Measurements from ENCODE around the gene SIRT7.

SIRT7 gene

GRCh38 chr17:81909231-81909630 is 8.7 kb downstream of the SIRT7 start:
- Histone ChIP-seq H3K4me1 (peaks cover 4% of the 10 kb centered on the region), H3K27me3 (ENCODE audit: control insufficient read depth, insufficient read depth, low read length) (no peaks in the 10 kb centered on the region), H3K36me3 (ENCODE audit: control insufficient read depth, insufficient read depth, low read length) (no peaks in the 10 kb centered on the region), H2AFZ (no peak overlapping the region), H3K4me2 (ENCODE audit: low read length) (no peak overlapping the region), H3K4me3 (ENCODE audit: low read depth, low read length) (no peak overlapping the region), H3K27ac (no peak overlapping the region), H3K79me2 (peaks cover 4% of the 10 kb centered on the region), H3K9ac (no peak overlapping the region), H3K9me3 (ENCODE audit: control insufficient read depth, low read length) (no peaks in the 10 kb centered on the region)
- no peak for TF ChIP-seq CTCF (IDR thresholded peaks at IDR 0.05)

GRCh38 chr17:81908793-81909192 is 9.2 kb downstream of the SIRT7 start:
- no peaks in the 10 kb centered on the region for H3K9me3 ChIP-seq (ENCODE audit: control insufficient read depth, low read length)
- H3K36me3 ChIP-seq (ENCODE audit: control insufficient read depth, insufficient read depth, low read length): no peaks in the 10 kb centered on the region
- H3K79me2 ChIP-seq: peaks cover under 1% of the 10 kb centered on the region
- no peak overlapping the region for H3K27ac ChIP-seq
- no peak overlapping the region for H2AFZ ChIP-seq
- H3K4me2 ChIP-seq (ENCODE audit: low read length): no peak overlapping the region
- no peak overlapping the region for H3K4me3 ChIP-seq (ENCODE audit: low read depth, low read length)
- H3K27me3 ChIP-seq (ENCODE audit: control insufficient read depth, insufficient read depth, low read length): no peaks in the 10 kb centered on the region
- TF ChIP-seq CTCF (IDR thresholded peaks at IDR 0.05): no peak
- H3K4me1 ChIP-seq: peaks cover 4% of the 10 kb centered on the region
- no peak overlapping the region for H3K9ac ChIP-seq

GRCh38 chr17:81907219-81908145 is 10.5 kb downstream of the SIRT7 start:
- Histone ChIP-seq H3K36me3 (ENCODE audit: control insufficient read depth, insufficient read depth, low read length) (no peaks in the 10 kb centered on the region), H3K4me1 (peaks cover 4% of the 10 kb centered on the region), H3K79me2 (no peaks in the 10 kb centered on the region), H3K4me2 (ENCODE audit: low read length) (no peak overlapping the region), H3K9ac (no peak overlapping the region), H3K27me3 (ENCODE audit: control insufficient read depth, insufficient read depth, low read length) (no peaks in the 10 kb centered on the region), H3K4me3 (ENCODE audit: low read depth, low read length) (no peak overlapping the region), H2AFZ (no peak overlapping the region), H3K9me3 (ENCODE audit: control insufficient read depth, low read length) (no peaks in the 10 kb centered on the region), H3K27ac (no peak overlapping the region)
- no peak for TF ChIP-seq CTCF (IDR thresholded peaks at IDR 0.05)

DNA sequence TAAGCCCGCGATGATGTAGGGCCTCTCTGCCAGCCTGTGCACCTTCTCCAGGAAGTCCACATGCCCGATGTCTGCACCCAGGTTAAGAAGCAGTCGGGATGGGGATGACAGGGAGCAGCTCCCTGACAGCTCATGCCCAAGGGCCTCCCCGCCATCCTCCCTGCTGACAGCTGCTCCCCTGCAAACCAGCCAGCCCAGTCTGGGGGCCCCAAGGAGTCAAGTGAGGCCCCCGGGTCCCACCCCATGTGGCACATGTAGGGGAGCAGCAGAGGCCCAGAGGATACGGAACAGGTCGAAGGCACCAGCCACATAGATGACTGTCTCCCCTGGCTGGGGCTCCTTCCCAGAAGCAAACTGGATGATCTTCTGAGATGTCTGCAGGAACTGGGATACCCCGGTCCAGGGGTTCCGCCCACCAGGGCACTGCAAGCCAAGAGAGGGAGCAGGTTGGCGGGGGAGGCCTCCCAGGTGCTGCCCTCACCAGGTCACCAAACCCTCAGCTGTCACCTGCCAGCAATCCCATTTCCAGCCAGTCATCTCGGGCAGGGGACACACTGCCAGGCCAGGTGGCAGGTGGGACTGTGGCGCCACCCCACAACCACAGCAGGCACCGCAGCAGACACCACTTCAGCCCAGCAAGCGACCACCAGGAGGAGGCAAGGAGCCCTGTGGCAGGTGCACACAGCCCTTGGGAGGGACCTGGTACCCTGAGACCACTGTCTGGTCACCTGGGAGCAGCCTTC is 11.3 kb downstream of the SIRT7 start:
- no peak overlapping the region for H2AFZ ChIP-seq
- H3K36me3 ChIP-seq (ENCODE audit: control insufficient read depth, insufficient read depth, low read length): no peaks in the 10 kb centered on the region
- H3K9me3 ChIP-seq (ENCODE audit: control insufficient read depth, low read length): no peaks in the 10 kb centered on the region
- H3K9ac ChIP-seq: no peak overlapping the region
- peaks cover 4% of the 10 kb centered on the region for H3K4me1 ChIP-seq
- no peaks in the 10 kb centered on the region for H3K27me3 ChIP-seq (ENCODE audit: control insufficient read depth, insufficient read depth, low read length)
- H3K4me2 ChIP-seq (ENCODE audit: low read length): no peak overlapping the region
- no peak for TF ChIP-seq CTCF (IDR thresholded peaks at IDR 0.05)
- no peaks in the 10 kb centered on the region for H3K79me2 ChIP-seq
- H3K27ac ChIP-seq: no peak overlapping the region
- H3K4me3 ChIP-seq (ENCODE audit: low read depth, low read length): no peak overlapping the region
